Prostate gland (tissue), 2 donors: Measurements from ENCODE around the gene LRRC57.
A peak's percentile ranks its signal among the peaks of the same experiment; 100 is the strongest.

Experiments
- POLR2A ChIP-seq: fragments of 450-650 bp; IDR thresholded peaks from one replicate; pipeline ENCODE4 v1.6.1; 2016; ENCODE audit warnings: antibody characterized with exemption, mild to moderate bottlenecking
- POLR2AphosphoS5 ChIP-seq: sonication (generic); formaldehyde crosslinking; IDR thresholded peaks from one replicate; pipeline ENCODE4 v1.6.1; 2017; ENCODE audit warnings: antibody characterized with exemption
- TF ChIP-seq, protein P1 (sequence below), 4 experiments: fragments of 200-600 bp in 2 of 4; fragments of 450-650 bp in 2 of 4; sonication (generic) in 2 of 4; IDR thresholded peaks; 1 replicate in 3 of 4; 2 replicates in 1 of 4; pipeline ENCODE4 v1.5.1; 2016 to 2019; ENCODE audit warnings: antibody characterized with exemption in 4 of 4, mild to moderate bottlenecking in 2 of 4, moderate library complexity in 2 of 4

DNA sequence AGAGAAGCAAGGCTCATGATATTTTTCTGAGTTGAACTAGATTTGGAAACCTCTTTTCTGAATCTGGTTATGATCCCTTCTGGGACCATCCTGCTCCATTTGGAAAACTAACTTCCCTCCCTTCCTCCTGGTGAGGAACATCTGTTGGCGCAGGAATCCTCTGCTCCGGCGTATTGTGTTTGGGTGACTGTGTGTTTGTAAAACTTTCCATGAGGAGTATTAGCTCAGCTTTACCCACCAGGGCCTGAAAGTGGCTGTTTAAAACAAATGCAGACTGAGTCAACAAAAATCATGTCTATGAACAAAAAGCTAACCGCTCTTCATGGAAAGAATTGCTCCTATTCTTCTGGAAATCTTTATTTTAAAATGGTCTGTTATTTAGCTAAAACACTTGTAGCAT lies 44.5 kb upstream of the LRRC57 start:
- TF ChIP-seq POLR2AphosphoS5 (peak; percentile 6), POLR2A (no peak)
- TF ChIP-seq, protein P1, sequence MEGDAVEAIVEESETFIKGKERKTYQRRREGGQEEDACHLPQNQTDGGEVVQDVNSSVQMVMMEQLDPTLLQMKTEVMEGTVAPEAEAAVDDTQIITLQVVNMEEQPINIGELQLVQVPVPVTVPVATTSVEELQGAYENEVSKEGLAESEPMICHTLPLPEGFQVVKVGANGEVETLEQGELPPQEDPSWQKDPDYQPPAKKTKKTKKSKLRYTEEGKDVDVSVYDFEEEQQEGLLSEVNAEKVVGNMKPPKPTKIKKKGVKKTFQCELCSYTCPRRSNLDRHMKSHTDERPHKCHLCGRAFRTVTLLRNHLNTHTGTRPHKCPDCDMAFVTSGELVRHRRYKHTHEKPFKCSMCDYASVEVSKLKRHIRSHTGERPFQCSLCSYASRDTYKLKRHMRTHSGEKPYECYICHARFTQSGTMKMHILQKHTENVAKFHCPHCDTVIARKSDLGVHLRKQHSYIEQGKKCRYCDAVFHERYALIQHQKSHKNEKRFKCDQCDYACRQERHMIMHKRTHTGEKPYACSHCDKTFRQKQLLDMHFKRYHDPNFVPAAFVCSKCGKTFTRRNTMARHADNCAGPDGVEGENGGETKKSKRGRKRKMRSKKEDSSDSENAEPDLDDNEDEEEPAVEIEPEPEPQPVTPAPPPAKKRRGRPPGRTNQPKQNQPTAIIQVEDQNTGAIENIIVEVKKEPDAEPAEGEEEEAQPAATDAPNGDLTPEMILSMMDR (IDR thresholded peaks at IDR 0.05): no peak
